Measurements from ENCODE around the gene FUT2. TPM values are rescaled to one million over a fixed set of nuclear protein-coding genes. Genes with fewer than 3 reads are reported as not detected.

Gene FUT2
- total RNA-seq, 4 donors from 2014 or later = 0.19 TPM; not detected in 3

- Histone ChIP-seq H3K36me3 (no peaks in the 10 kb centered on the region), H3K27ac (peak overlapping the region; percentile 79 to 88 (median 86)), H3K4me1 (peaks cover 3 to 16% of the 10 kb centered on the region in 2 donors), H3K9me3 (no peaks in the 10 kb centered on the region), H3K27me3 (no peaks in the 10 kb centered on the region), H3K4me3 (no peak overlapping the region)
- intact Hi-C loops (cut with DNase I; ENCODE audit: low total_unique reads) (loop anchor here (5.0 kb wide), 1 partner anchor 95 kb away; the partner anchor contains the start of gene HSD17B14), in situ Hi-C loops (cut with MboI; ENCODE audit: low sequenced_read_pairs in 4 of 4) (loop anchor here in 2 of 4 donors (10.0 to 25.0 kb wide), 2 partner anchors 97 to 105 kb away; partner anchors contain the start of genes CA11 (in 2 of the 2) and DBP (in 1 of the 2))
- no peak for DNase-seq
- no peak for ATAC-seq
- TF ChIP-seq POLR2A (IDR thresholded peaks at IDR 0.05) = no peak
- no peak for TF ChIP-seq CTCF (IDR thresholded peaks at IDR 0.05 in 4 of 5, conservative IDR thresholded peaks at IDR 0.05 in 1 of 5)
Observed at GRCh38 chr19:48742096-48742495, 46.3 kb downstream of the FUT2 start.

- TF ChIP-seq POLR2A (IDR thresholded peaks at IDR 0.05) = no peak
- no peak for TF ChIP-seq CTCF (IDR thresholded peaks at IDR 0.05 in 4 of 5, conservative IDR thresholded peaks at IDR 0.05 in 1 of 5)
- peak; percentile 73 for ATAC-seq
- peak; percentile 56 to 65 for DNase-seq
- Histone ChIP-seq H3K27me3 (no peaks in the 10 kb centered on the region), H3K9me3 (no peaks in the 10 kb centered on the region), H3K27ac (peak overlapping the region in 3 of 4 donors; percentile 24 to 79 (median 34)), H3K4me1 (peaks cover 4 to 7% of the 10 kb centered on the region in 2 donors), H3K4me3 (no peak overlapping the region), H3K36me3 (no peaks in the 10 kb centered on the region)
- in situ Hi-C loops (cut with MboI; ENCODE audit: low sequenced_read_pairs in 4 of 4) = loop anchor here in 2 of 4 donors (10.0 to 25.0 kb wide), 2 partner anchors 101 to 108 kb away; partner anchors contain the start of genes CA11 (in 2 of the 2) and DBP (in 1 of the 2)
- intact Hi-C loops (cut with DNase I; ENCODE audit: low total_unique reads) = no loop called here
Observed at GRCh38 chr19:48745208-48745995, 49.6 kb downstream of the FUT2 start.

GRCh38 chr19:48746110-48746509, 50.3 kb downstream of the FUT2 start:
- intact Hi-C loops (cut with DNase I; ENCODE audit: low total_unique reads) (no loop called here), in situ Hi-C loops (cut with MboI; ENCODE audit: low sequenced_read_pairs in 4 of 4) (loop anchor here in 2 of 4 donors (10.0 to 25.0 kb wide), 2 partner anchors 101 to 109 kb away; partner anchors contain the start of genes CA11 (in 2 of the 2) and DBP (in 1 of the 2))
- DNase-seq (no peak), ATAC-seq (no peak)
- no peak overlapping the region for H3K4me3 ChIP-seq
- no peaks in the 10 kb centered on the region for H3K9me3 ChIP-seq
- peaks cover 4 to 5% of the 10 kb centered on the region in 2 donors for H3K4me1 ChIP-seq
- no peaks in the 10 kb centered on the region for H3K36me3 ChIP-seq
- TF ChIP-seq CTCF (IDR thresholded peaks at IDR 0.05 in 4 of 5, conservative IDR thresholded peaks at IDR 0.05 in 1 of 5) = no peak
- TF ChIP-seq POLR2A (IDR thresholded peaks at IDR 0.05) = no peak
- peak overlapping the region; percentile 73 to 82 (median 80) for H3K27ac ChIP-seq
- H3K27me3 ChIP-seq = no peaks in the 10 kb centered on the region

GRCh38 chr19:48746738-48747575, 51.2 kb downstream of the FUT2 start, which contains the start of gene IZUMO1:
Gene IZUMO1 (minus strand): TSS chr19:48746909. CDS start chr19:48745859, 1,050 bp downstream.
- DNase-seq (peak; percentile 68 to 77), ATAC-seq (peak; percentile 87 to 95)
- H3K9me3 ChIP-seq = no peaks in the 10 kb centered on the region
- in situ Hi-C loops (cut with MboI; ENCODE audit: low sequenced_read_pairs in 4 of 4) (loop anchor here in 2 of 4 donors (10.0 to 25.0 kb wide), 2 partner anchors 102 to 110 kb away; partner anchors contain the start of genes CA11 (in 2 of the 2) and DBP (in 1 of the 2)), intact Hi-C loops (cut with DNase I; ENCODE audit: low total_unique reads) (no loop called here)
- TF ChIP-seq POLR2A (IDR thresholded peaks at IDR 0.05) (peak in 1 of 2 donors; percentile 53), CTCF (IDR thresholded peaks at IDR 0.05 in 4 of 5, conservative IDR thresholded peaks at IDR 0.05 in 1 of 5) (no peak)
- peak within 1 kb of the TSS; percentile 41 to 56 (median 48) for H3K4me3 ChIP-seq
- H3K4me1 ChIP-seq = peaks cover 4 to 5% of the 10 kb centered on the region in 2 donors
- H3K36me3 ChIP-seq = no peaks in the 10 kb centered on the region
- H3K27ac ChIP-seq = peak within 1 kb of the TSS; percentile 73 to 82 (median 80)
- no peaks in the 10 kb centered on the region for H3K27me3 ChIP-seq
